Stimulated activated CD4-positive, alpha-beta T cell treated with anti-CD3 and anti-CD28 coated beads, Interleukin-2, amount 100 ng/mL, for 48 hours (primary cell): ENCODE results near the gene BAZ2B.
"Not testable (repeated sequence)": the region's sequence is repeated elsewhere in the genome, so short reads cannot be mapped to it uniquely, and the experiment has no call there.

ENCODE experiments used
- DNase-seq, 2 donors: peaks; one replicate each; pipeline ENCODE4 v3.0.0-alpha.2; 2020

Gene BAZ2B

GRCh38 chr2:159399716-159400415, 216.5 kb downstream of the BAZ2B start:
- no peak for DNase-seq

GRCh38 chr2:159396799-159397198, 219.5 kb downstream of the BAZ2B start:
- DNase-seq = no peak

- DNase-seq = no peak
Measured at GRCh38 chr2:159382447-159383028, 233.8 kb downstream of the BAZ2B start.

DNA sequence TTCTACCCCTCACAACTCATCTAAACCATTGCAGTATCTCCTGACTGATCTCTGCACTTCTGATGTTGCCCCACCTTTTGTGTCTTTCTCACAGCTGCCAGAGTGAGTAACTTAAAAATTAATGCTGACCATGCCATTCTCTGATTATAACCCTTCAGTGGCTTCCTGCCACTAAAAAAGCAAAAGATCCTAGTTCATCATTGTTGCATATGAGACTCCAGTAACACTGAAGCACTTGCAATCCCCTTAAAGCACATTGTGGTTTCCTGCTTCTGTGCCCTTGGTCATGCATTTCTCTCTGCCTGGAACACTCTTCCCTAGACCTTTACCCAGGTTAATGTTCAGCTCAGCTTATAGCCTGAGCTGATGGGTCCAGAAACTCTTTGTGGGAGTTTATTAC, 234.8 kb downstream of the BAZ2B start:
- DNase-seq = no peak

GRCh38 chr2:159380685-159381239, 235.6 kb downstream of the BAZ2B start:
- DNase-seq = no peak

- no peak for DNase-seq
Measured at GRCh38 chr2:159379181-159379580, 237.2 kb downstream of the BAZ2B start.

DNA sequence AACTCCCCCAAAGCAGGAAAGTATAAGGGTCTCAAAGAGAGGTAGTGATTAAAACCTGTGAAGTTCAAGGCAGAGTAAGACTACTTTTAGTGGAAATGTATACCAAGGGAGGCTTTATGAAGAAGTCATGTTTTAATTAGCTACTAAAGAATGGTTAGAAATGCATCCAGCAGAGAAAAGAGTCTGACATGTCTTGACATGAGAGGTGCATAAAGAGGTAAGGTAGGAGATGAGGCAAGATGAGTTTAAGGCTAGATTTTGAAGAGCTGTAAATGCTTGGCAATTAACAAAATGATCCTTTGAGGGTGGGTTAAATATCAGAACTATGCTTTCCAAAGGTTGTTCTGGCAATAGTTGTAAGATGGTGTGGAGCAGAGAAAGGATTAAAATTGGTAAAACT, 241.1 kb downstream of the BAZ2B start:
- DNase-seq = no peak

DNA sequence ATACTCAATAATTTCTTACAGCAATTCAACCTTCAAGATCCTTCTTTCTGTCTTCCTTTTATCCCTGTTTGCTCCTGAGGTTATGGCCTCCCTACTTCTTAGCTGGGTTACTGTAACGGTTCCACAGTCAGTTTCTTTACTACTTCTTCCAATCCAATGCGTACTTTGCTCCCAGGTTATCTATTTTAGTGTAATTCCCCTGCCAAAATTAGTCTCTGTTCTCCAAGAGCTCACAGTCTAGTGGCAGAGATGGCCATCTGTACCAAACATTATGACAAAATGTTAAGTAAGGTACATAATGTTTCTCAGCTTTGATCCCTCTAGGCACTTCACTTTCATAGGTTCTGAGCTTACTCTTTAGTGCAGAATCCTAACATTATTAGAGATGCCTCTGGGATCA, 244.8 kb downstream of the BAZ2B start:
- DNase-seq = no peak

DNA sequence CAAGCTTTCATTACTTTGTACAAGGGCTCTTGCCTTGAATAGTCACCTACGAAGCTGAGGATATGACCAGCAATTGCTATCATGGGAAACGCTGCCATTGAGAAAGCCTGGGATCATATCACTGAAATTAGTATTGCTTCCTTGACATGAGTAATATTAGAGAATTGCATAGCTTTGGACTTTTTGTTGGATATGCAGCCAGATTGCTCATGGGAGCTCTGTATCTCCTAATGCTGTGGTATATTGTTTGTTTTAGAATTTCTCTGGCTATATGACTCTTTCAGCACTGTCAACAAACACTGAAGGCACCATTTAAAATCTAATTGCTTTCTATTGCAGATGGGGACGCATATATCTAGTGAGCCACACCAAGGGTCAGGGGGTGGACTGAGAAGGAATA, 249.8 kb downstream of the BAZ2B start:
- DNase-seq = no peak

DNA sequence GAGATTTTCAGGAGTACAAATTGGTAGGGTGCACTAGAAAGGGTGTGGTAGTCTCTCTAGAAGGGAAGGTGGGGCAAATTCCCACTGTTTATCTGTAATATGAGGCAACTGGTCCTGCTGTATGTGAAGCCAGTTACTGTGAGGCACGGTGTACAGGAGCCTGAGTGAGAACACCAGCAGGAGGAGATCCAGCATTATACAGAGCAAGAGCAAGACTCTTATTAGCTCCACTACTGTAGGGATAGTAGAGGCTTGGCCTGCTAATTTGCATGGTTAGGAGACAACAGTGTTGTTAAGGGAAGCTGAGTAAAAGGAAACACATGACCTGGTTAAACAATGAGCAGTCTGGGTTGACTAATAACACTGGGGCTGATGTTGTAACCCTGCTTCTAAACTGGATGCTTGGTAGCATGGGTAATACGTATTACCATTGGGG, 253.5 kb downstream of the BAZ2B start:
- no peak for DNase-seq

DNA sequence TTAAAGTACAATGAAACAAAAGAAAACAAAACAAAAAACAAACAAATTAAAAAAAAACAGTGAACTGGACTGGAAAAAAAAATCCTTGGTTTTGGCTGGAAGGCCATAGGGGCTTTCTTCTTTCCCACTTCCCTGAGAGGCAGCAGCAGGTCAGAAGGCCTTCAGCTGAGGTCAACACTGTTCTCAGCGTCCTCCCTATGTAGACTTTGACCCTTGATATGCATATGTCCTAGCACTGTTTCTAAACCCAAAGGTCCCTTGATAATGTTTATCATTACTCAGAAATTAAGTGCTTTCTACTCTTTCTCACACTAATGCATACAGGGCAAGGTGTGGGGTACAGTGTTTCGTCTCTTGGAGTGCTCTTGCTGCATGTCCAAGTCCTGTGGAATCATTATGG, 254.3 kb downstream of the BAZ2B start:
- DNase-seq = no peak

DNA sequence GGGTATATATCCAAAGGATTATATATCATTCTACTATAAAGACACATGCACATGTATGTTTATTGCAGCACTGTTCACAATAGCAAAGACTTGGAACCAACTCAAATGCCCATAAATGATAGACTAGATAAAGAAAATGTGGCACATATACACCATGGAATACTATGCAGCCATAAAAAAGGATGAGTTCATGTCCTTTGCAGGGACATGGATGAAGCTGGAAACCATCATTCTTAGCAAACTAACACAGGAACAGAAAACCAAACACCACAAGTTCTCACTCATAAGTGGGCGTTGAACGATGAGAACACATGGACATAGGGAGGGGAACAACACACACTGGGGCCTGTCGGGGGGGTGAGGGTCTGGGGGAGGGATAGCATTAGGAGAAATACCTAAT, 254.7 kb downstream of the BAZ2B start:
- not testable (repeated sequence) for DNase-seq

DNA sequence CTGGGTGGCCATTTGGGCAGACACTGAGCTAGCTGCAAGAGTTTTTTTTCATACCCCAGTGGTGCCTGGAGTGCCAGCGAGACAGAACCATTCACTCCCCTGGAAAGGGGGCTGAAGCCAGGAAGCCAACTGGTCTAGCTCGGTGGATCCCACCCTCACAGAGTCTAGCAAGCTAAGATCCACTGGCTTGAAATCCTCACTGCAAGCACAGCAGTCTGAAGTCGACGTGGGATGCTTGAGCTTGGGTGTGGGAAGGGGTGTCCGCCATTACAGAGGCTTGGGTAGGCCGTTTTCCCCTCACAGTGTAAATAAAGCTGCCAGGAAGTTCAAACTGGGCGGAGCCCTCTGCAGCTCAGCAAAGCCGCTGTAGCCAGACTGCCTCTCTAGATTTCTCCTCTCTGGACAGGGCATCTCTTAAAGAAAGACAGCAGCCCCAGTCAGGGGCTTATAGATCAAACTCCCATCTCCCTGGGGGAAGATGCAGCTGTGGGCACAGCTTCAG, 260.2 kb downstream of the BAZ2B start:
- no peak for DNase-seq

GRCh38 chr2:159351977-159352376, 264.4 kb downstream of the BAZ2B start:
- DNase-seq = no peak

GRCh38 chr2:159349674-159350299, 266.6 kb downstream of the BAZ2B start:
- no peak for DNase-seq

GRCh38 chr2:159326569-159327255, 289.6 kb downstream of the BAZ2B start:
- DNase-seq = no peak

GRCh38 chr2:159322419-159322818, 293.9 kb downstream of the BAZ2B start:
- no peak for DNase-seq

GRCh38 chr2:159317392-159318088, 298.8 kb downstream of the BAZ2B start:
- DNase-seq = no peak

DNA sequence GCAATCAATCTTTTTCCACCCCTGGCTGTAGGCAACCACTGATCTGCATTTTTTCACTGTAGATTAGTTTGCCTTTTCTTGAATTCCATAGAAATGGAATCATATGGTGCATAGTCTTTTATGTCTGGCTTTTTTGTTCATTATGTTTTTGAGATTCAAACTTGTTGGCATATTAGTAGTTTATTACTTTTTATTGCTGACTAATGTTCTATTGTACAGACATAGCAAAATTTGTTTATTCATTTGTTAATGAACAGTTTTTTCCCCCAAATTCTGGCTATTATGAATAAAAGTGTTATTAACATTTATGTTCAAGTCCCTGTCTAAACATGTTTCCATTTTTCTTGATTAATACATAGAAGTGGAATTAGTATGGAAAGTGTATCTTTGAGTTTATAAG, 308.4 kb downstream of the BAZ2B start:
- no peak for DNase-seq

DNA sequence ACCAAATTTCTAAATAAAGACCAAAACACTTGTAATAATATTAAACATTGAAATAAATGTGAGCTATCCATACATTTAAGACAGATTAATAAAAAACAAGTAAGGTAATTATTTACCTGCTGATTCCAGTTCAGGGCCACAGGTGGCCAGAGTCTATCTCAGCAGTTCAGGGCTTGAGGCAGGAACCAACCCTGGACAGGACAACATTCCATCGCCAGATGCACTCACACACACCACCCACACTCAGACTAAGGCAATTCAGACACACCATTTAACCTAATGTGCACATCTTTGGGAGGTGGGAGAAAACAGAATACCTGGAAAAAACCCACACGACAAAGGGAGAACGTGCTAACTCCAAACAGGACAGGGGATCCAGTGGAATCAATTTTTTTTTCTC, 315.8 kb downstream of the BAZ2B start:
- DNase-seq = no peak

DNA sequence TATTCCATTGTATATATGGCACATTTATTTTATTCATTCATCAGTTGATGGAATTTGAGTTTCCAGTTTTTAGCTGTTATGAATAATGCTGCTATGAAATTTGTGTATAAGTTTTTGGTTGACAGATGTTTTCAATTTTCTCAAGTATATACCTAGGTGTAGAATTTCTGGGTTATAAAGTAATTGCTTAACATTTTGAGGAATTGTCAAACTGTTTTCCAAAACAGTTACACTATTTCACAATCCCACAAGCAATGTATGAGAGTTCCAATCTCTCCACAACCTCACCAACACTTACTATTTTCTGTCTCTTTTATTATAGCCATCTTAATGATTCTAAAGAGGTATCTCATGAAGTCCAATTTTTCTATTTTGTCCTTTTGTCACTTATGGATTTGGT, 317.4 kb downstream of the BAZ2B start:
- DNase-seq = no peak

GRCh38 chr2:159297042-159297707, 319.2 kb downstream of the BAZ2B start:
- DNase-seq = no peak
